Uterus (tissue), 4 donors: ENCODE results near the gene TUSC2. TPM values are rescaled to one million over a fixed set of nuclear protein-coding genes. Genes with fewer than 3 reads are reported as not detected.
"Not testable (repeated sequence)": the region's sequence is repeated elsewhere in the genome, so short reads cannot be mapped to it uniquely, and the experiment has no call there.

Experiments used
- DNase-seq, 2 donors: peaks; one replicate each; pipeline ENCODE4 v3.0.0-alpha.2; 2019 to 2020
- H3K27ac ChIP-seq, 2 donors: fragments of 200-600 bp; sonication (generic); 1 replicate in 1 of 2; 2 replicates in 1 of 2; pipeline ENCODE4 v1.5.1; 2016 to 2018
- H3K27me3 ChIP-seq, 2 donors: fragments of 200-600 bp; sonication (generic); one replicate each; pipeline ENCODE4 v1.5.1; 2018 to 2019; ENCODE audit warnings: control low read depth in 1 of 2
- H3K36me3 ChIP-seq, 2 donors: fragments of 200-600 bp; sonication (generic); one replicate each; pipeline ENCODE4 v1.5.1; 2019; ENCODE audit warnings: control low read depth in 1 of 2
- H3K4me1 ChIP-seq, 2 donors: fragments of 200-600 bp; sonication (generic); one replicate each; pipeline ENCODE4 v1.5.1; 2018 to 2019; ENCODE audit warnings: control low read depth in 1 of 2
- H3K4me3 ChIP-seq, 2 donors: fragments of 200-600 bp; sonication (generic); 1 replicate in 1 of 2; 2 replicates in 1 of 2; pipeline ENCODE4 v1.5.1; 2018 to 2019; ENCODE audit warnings: mild to moderate bottlenecking in 1 of 2
- H3K9me3 ChIP-seq, 2 donors: fragments of 200-600 bp; sonication (generic); one replicate each; pipeline ENCODE4 v1.5.1; 2019; ENCODE audit warnings: control low read depth in 1 of 2
- POLR2A ChIP-seq, 2 donors: fragments of 450-650 bp; IDR thresholded peaks; one replicate each; pipeline ENCODE4 v1.6.1; 2016; ENCODE audit warnings: antibody characterized with exemption in 2 of 2, mild to moderate bottlenecking in 1 of 2, moderate library complexity in 1 of 2
- intact Hi-C: fragments of 100-400 bp; cut with DNase I; formaldehyde crosslinking; loops from one replicate; pipeline ENCODE4 v1.15.1; 2023; ENCODE audit warnings: low total_unique reads
- total RNA-seq, 4 donors: library from RNA; depleted of rRNA in 3 of 4; stranded (reverse); fragments of >200 nt in 3 of 4; gene quantifications; one replicate each; pipeline versions ENCODE4 v1.1.0 to v1.2.4, GENCODE V29; 2014 to 2023
- TF ChIP-seq, protein P1 (sequence below), 4 experiments: fragments of 200-600 bp in 2 of 4; fragments of 450-650 bp in 2 of 4; sonication (generic) in 2 of 4; IDR thresholded peaks; one replicate each; pipeline ENCODE4 v1.5.1; 2016 to 2019; ENCODE audit warnings: antibody characterized with exemption in 4 of 4, mild to moderate bottlenecking in 2 of 4, moderate library complexity in 1 of 4
- donor health status: DM: yes; HTN: yes; CAD: no.

TUSC2 gene
- total RNA-seq, 4 donors from 2014 or later = 9.0 to 25.1 (median 21.3) TPM

DNA sequence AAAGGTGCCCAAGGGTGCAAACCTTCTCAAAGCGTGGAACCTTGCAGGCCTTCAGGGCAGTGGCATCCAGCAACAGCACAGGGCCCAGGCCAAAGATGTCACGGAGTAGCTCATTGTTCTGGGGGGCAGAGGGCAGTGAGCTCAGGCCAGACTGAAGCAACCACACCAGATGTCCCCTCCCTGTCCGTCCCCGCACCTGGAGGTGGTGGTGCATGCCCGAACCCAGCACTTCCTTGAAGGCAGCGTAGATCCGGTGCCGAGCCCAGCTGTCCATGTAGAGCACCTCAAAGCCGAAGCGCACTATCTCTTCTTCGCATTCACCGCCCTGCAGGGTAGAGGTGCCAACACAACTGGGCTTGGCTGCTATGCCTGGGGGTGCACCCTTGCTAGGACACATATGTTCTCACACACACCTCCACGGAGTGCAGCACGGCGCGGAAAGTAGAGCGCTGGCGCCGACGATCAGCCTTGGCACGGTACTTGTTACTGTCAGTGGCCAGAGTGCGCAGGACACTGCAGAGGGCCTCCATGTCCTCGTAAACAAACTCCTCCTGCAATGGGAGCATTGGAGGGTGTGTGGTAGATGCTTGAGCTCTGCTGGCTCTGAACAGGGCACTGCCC is 39.5 kb downstream of the TUSC2 start:
- intact Hi-C loops = no loop called here
- no peak for DNase-seq
- Histone ChIP-seq H3K27me3 (no peaks in the 10 kb centered on the region), H3K9me3 (no peaks in the 10 kb centered on the region), H3K4me3 (no peak overlapping the region), H3K4me1 (peaks cover 0 to 9% of the 10 kb centered on the region in 2 donors), H3K27ac (no peak overlapping the region), H3K36me3 (no peaks in the 10 kb centered on the region)
- no peak for TF ChIP-seq POLR2A (IDR thresholded peaks at IDR 0.05)
- TF ChIP-seq, protein P1, sequence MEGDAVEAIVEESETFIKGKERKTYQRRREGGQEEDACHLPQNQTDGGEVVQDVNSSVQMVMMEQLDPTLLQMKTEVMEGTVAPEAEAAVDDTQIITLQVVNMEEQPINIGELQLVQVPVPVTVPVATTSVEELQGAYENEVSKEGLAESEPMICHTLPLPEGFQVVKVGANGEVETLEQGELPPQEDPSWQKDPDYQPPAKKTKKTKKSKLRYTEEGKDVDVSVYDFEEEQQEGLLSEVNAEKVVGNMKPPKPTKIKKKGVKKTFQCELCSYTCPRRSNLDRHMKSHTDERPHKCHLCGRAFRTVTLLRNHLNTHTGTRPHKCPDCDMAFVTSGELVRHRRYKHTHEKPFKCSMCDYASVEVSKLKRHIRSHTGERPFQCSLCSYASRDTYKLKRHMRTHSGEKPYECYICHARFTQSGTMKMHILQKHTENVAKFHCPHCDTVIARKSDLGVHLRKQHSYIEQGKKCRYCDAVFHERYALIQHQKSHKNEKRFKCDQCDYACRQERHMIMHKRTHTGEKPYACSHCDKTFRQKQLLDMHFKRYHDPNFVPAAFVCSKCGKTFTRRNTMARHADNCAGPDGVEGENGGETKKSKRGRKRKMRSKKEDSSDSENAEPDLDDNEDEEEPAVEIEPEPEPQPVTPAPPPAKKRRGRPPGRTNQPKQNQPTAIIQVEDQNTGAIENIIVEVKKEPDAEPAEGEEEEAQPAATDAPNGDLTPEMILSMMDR (IDR thresholded peaks at IDR 0.05) = no peak

DNA sequence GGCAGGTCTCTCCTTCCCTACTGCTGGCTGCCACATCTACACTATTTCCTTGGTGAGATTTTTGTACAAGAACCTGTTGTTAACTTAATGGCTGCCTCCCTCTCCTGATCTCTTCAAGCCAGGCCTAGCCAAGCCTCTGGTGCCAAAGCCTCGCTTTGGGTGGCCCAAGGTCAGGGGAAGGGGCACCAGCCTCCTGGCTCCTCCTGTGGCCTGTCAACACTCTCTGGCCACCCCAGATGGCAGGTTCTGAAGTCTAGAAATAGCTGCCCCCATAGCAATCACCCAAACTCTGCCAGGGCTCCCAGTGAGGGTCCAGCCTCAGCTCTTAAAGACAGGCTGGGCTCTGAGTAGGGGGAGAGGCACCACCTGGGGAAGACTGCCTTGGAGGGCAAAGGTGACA is 40.8 kb downstream of the TUSC2 start:
- no peaks in the 10 kb centered on the region for H3K9me3 ChIP-seq
- no peaks in the 10 kb centered on the region for H3K27me3 ChIP-seq
- H3K36me3 ChIP-seq = no peaks in the 10 kb centered on the region
- intact Hi-C loops = no loop called here
- TF ChIP-seq, protein P1 (IDR thresholded peaks at IDR 0.05) = no peak
- TF ChIP-seq POLR2A (IDR thresholded peaks at IDR 0.05) = no peak
- H3K4me1 ChIP-seq = peaks cover 0 to 9% of the 10 kb centered on the region in 2 donors
- DNase-seq = no peak
- no peak overlapping the region for H3K27ac ChIP-seq
- no peak overlapping the region for H3K4me3 ChIP-seq

DNA sequence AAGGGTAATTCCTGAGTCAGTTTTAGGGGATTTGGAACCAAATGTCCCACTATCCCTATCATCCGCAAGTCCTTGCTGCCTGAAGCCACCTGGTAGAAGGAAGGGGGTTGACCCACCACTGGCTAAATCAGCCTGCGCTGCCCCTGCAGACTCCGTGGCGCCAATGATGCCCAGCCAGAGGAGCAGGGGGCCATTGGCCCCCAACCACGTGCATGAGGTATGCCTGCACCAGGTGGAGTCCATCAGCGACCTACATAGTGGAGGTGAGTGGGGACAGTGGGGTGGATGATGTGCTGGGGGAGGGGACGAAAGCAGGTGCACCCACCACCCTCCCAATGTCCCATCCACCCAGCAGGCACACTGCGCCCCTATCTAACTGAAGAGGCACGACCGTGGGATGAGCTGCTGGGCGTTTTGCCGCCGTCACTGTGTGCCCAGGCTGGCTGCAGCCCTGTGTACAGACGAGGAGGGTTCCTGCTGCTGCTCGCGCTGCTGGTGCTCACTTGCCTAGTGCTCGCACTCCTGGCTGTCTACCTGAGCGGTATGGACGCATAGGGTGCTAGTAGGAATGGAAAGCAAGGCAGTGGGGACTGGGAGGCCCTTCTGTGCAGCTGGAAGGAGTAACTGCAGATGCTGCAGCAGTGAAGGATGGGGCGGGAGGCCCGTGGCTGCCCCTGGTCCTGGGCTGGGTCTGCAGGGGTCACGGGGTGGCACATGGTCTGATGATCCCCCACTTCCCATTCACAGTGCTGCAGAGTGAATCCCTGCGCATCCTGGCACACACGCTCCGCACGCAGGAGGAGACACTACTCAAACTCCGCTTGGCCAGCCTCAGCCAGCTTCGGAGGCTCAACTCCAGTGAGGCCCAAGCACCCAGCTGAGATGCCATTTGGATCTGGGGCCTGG is 41.4 kb downstream of the TUSC2 start:
- intact Hi-C loops = no loop called here
- Histone ChIP-seq H3K27ac (no peak overlapping the region), H3K4me3 (no peak overlapping the region), H3K36me3 (no peaks in the 10 kb centered on the region), H3K27me3 (no peaks in the 10 kb centered on the region), H3K9me3 (no peaks in the 10 kb centered on the region), H3K4me1 (peaks cover 0 to 7% of the 10 kb centered on the region in 2 donors)
- no peak for TF ChIP-seq POLR2A (IDR thresholded peaks at IDR 0.05)
- TF ChIP-seq, protein P1 (IDR thresholded peaks at IDR 0.05) = no peak
- DNase-seq = no peak

DNA sequence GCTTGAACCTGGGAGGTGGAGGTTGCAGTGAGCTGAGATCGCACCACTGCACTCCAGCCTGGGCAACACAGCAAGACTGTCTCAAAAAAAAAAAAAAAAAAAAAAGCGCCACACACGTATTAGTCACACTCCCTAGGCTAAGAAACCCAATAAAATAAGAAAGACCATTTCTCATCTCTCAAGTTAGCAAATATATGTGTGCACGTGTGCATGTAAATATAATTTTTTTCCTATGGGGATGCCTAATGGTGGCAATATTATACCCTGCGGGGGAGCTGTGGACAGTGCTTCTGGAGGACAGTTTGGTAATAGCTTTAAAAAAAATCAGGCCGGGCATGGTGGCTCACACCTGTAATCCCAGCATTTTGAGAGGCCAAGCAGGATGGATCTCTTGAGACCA is 43.9 kb downstream of the TUSC2 start:
- H3K4me3 ChIP-seq, H3K27me3 ChIP-seq, H3K36me3 ChIP-seq, intact Hi-C loops, H3K4me1 ChIP-seq, H3K27ac ChIP-seq, H3K9me3 ChIP-seq, DNase-seq: not testable (repeated sequence)

DNA sequence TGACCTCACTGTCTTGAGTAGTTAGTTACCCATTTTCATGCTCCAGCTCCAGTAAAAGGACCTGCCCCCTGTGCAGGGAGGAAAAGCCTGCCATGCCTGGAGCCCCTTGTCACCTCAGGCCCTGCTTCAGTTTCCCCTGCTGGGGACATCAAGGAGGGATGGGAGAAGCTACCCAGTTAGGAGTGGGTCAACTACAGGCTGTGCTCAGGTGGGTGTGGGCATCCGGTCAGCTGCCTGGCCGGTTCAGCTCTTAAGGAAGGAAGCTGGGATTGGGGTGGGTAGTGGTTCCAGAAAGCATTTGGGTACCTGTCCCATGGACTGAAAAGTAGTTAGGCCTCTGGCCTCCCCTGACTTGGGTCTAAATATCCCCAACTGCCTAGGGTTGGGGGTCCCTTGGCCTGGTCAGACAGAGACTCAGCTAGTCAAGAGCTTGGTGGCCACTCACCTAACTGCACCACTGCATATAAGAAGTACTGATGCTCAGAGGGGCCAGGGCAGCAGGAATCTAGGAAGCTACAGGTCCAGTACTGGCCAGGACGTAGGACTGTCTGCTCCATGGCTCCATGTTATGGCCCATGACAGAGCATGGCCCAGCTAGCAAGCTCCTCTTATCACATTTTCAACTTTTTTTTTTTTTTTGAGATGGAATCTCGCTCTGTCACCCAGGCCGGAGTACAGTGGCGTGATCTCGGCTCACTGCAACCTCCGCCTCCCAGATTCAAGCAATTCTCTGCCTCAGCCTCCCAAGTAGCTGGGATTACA is 48.6 kb downstream of the TUSC2 start:
- no peak for TF ChIP-seq POLR2A (IDR thresholded peaks at IDR 0.05)
- TF ChIP-seq, protein P1 (IDR thresholded peaks at IDR 0.05) = no peak
- intact Hi-C loops = loop anchor here (5.0 kb wide), 1 partner anchor 87 kb away; the partner anchor contains the start of gene GNAT1
- Histone ChIP-seq H3K27ac (peak overlapping the region; percentile 16 to 33), H3K4me1 (peaks cover 0 to 6% of the 10 kb centered on the region in 2 donors), H3K4me3 (no peak overlapping the region), H3K9me3 (no peaks in the 10 kb centered on the region), H3K36me3 (no peaks in the 10 kb centered on the region), H3K27me3 (no peaks in the 10 kb centered on the region)
- DNase-seq = no peak
